A673 (cell line): Measurements from ENCODE around the gene STARD9. TPM values are rescaled to one million over a fixed set of nuclear protein-coding genes. Genes with fewer than 3 reads are reported as not detected.

Experiments
- BruUV-seq: library from RNA; stranded (reverse); fragments of 400-500 nt; replicated peaks from 2 replicates; lab custom pipeline; 2021; lab: Mats Ljungman, UMichigan
- CTCF ChIA-PET: fragments of 300-600 bp; sonication (Branson Sonifier 250); formaldehyde crosslinking; loops from one replicate; lab custom pipeline; 2022; ENCODE audit warnings: antibody characterized with exemption; lab: Charles Lee
- POLR2A ChIA-PET: fragments of 300-600 bp; sonication (Branson Sonifier 250); formaldehyde crosslinking; loops from one replicate; lab custom pipeline; 2022; ENCODE audit warnings: antibody characterized with exemption; ENCODE audit not compliant: low non-redundant PET; lab: Charles Lee
- DNase-seq: peaks from one replicate; pipeline ENCODE4 v3.0.0-alpha.2; 2015; ENCODE audit warnings: low spot score
- H3K27ac ChIP-seq: fragments of 200-600 bp; sonication (generic); 2 replicates; pipeline ENCODE4 v1.5.1; 2016; ENCODE audit warnings: mixed run types, low read depth, mild to moderate bottlenecking, mixed read lengths, antibody characterized with exemption, low read length; ENCODE audit not compliant: poor library complexity, severe bottlenecking
- H3K27me3 ChIP-seq: fragments of 200-600 bp; sonication (generic); replicated peaks from 2 replicates; pipeline ENCODE4 v1.6.1; 2017; ENCODE audit warnings: mixed run types, low read depth, mild to moderate bottlenecking, mixed read lengths, antibody characterized with exemption, low read length; ENCODE audit not compliant: insufficient read depth, poor library complexity
- H3K36me3 ChIP-seq: fragments of 200-600 bp; sonication (generic); 2 replicates; pipeline ENCODE4 v1.6.1; 2016; ENCODE audit warnings: mixed run types, mild to moderate bottlenecking, mixed read lengths, antibody characterized with exemption, low read length; ENCODE audit not compliant: insufficient read depth, poor library complexity, severe bottlenecking
- H3K4me1 ChIP-seq: fragments of 200-600 bp; sonication (generic); 2 replicates; pipeline ENCODE4 v1.6.1; 2017; ENCODE audit warnings: mixed run types, mild to moderate bottlenecking, mixed read lengths, antibody characterized with exemption, low read length; ENCODE audit not compliant: insufficient read depth, poor library complexity, severe bottlenecking
- H3K4me3 ChIP-seq: fragments of 200-600 bp; sonication (generic); 2 replicates; pipeline ENCODE4 v1.5.1; 2016; ENCODE audit warnings: low read depth, mixed run types, mild to moderate bottlenecking, mixed read lengths, low read length; ENCODE audit not compliant: poor library complexity, severe bottlenecking
- H3K9me3 ChIP-seq: fragments of 200-600 bp; sonication (generic); 2 replicates; pipeline ENCODE4 v1.6.1; 2016; ENCODE audit warnings: mixed run types, low read depth, mild to moderate bottlenecking, mixed read lengths, antibody characterized with exemption, low read length; ENCODE audit not compliant: poor library complexity, severe bottlenecking
- EZH2 ChIP-seq: fragments of 200-600 bp; sonication (generic); IDR thresholded peaks from 2 replicates; pipeline ENCODE4 v1.6.1; 2017; ENCODE audit warnings: borderline replicate concordance, low read depth, mild to moderate bottlenecking, mixed read lengths, antibody characterized with exemption, low read length; ENCODE audit not compliant: poor library complexity, severe bottlenecking
- intact Hi-C: fragments of 100-400 bp; cut with micrococcal nuclease; formaldehyde crosslinking; loops from one replicate; pipeline ENCODE4 v1.10.0; 2022; ENCODE audit not compliant: unreplicated experiment
- total RNA-seq: library from RNA; stranded (reverse); gene quantifications from 2 replicates; pipeline ENCODE4 v1.2.3, GENCODE V29; 2021
- TF ChIP-seq, protein P1 (sequence below): fragments of 300-800, 200-600 bp; sonication (generic); conservative IDR thresholded peaks from 2 replicates; pipeline ENCODE4 v1.5.1; 2017; ENCODE audit warnings: low read depth, mild to moderate bottlenecking, antibody characterized with exemption, low read length, moderate library complexity, mixed read lengths

The STARD9 gene
- total RNA-seq, 1 experiment from 2014 or later: 12.0 TPM

DNA sequence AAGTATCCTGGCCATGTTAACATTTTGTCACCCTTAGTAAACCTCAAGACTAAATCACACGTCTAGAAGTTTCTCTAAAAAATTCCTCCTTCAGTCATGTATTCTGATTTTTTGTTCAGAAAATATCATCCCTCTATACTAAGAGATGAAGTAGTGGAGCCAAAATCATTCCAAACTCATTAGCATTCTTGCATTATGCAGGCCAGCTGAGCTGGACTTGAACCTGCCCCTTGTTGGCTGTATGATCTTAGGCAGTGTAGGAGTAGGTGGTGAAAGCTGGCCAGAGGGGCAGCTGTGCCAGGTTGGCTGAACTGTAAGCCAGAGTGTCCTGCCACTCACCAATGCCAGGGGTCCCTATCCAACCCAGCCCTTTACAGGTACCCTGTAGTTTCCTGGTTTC lies 92.4 kb downstream of the STARD9 start:
- Histone ChIP-seq H3K36me3 (peaks cover 4% of the 10 kb centered on the region), H3K9me3 (no peaks in the 10 kb centered on the region), H3K4me3 (no peak overlapping the region), H3K27ac (no peak overlapping the region), H3K4me1 (peaks cover 4% of the 10 kb centered on the region), H3K27me3 (no peaks in the 10 kb centered on the region)
- ChIA-PET POLR2A (no interaction called here), CTCF (no interaction called here)
- TF ChIP-seq EZH2: no peak
- TF ChIP-seq, protein P1, sequence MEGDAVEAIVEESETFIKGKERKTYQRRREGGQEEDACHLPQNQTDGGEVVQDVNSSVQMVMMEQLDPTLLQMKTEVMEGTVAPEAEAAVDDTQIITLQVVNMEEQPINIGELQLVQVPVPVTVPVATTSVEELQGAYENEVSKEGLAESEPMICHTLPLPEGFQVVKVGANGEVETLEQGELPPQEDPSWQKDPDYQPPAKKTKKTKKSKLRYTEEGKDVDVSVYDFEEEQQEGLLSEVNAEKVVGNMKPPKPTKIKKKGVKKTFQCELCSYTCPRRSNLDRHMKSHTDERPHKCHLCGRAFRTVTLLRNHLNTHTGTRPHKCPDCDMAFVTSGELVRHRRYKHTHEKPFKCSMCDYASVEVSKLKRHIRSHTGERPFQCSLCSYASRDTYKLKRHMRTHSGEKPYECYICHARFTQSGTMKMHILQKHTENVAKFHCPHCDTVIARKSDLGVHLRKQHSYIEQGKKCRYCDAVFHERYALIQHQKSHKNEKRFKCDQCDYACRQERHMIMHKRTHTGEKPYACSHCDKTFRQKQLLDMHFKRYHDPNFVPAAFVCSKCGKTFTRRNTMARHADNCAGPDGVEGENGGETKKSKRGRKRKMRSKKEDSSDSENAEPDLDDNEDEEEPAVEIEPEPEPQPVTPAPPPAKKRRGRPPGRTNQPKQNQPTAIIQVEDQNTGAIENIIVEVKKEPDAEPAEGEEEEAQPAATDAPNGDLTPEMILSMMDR: no peak
- intact Hi-C loops: no loop called here
- no peak for DNase-seq
- BruUV-seq: no TSS peak

DNA sequence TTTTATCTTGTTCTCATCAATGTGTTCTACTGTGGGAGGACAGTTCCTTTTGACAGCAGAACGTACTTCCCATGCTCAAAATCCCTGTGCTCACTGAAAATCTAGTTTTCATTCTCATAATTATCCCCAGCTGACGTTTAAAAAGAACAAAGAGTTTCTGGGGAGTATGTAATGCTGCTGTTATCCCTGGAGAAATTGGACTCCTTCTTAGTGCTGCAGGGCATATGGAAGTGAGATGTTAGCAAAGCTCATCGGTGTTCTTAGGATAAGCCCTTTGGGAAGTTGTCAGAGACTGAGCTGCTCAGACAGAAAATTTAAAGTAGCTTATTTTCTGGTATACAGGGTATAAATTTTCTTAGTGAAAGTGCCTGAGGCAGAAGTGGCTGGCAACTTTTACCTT lies 95.0 kb downstream of the STARD9 start:
- no peak for DNase-seq
- BruUV-seq: no TSS peak
- peaks cover 4% of the 10 kb centered on the region for H3K4me1 ChIP-seq
- ChIA-PET POLR2A (no interaction called here), CTCF (no interaction called here)
- TF ChIP-seq EZH2: no peak
- TF ChIP-seq, protein P1: no peak
- intact Hi-C loops: no loop called here
- H3K27ac ChIP-seq: no peak overlapping the region
- no peak overlapping the region for H3K4me3 ChIP-seq
- no peaks in the 10 kb centered on the region for H3K9me3 ChIP-seq
- peaks cover 3% of the 10 kb centered on the region for H3K36me3 ChIP-seq
- H3K27me3 ChIP-seq: no peaks in the 10 kb centered on the region

DNA sequence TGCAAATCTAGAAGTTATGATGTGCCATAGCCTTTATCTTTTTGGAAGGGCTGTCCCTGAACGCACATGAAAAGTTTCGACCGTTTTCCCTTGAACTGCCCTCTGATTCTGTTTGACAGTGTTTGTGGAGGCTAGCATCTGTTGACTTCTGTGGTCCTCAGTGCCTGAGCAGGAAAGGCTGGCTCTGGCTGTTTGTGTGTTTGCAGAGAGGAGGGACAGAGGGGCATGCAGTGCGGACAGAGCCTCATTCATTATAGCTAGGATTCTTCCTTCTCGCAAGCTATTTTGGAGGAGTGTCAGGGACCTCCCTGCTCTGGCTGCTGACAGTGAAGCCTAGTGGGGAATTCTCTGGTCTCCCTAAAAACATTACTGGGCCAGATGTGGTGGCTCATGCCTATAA lies 97.0 kb downstream of the STARD9 start:
- no peak overlapping the region for H3K27ac ChIP-seq
- intact Hi-C loops: no loop called here

More for the DNA sequence above, 97.0 kb downstream of the STARD9 start:
- ChIA-PET CTCF (no interaction called here), POLR2A (no interaction called here)
- no TSS peak for BruUV-seq
- Histone ChIP-seq H3K4me3 (no peak overlapping the region), H3K36me3 (peaks cover 5% of the 10 kb centered on the region), H3K27me3 (no peaks in the 10 kb centered on the region), H3K4me1 (peaks cover 4% of the 10 kb centered on the region), H3K9me3 (no peaks in the 10 kb centered on the region)
- TF ChIP-seq, protein P1: no peak
- TF ChIP-seq EZH2: no peak
- no peak for DNase-seq
